Smooth muscle cell (in vitro differentiated cells): ENCODE measurements around the gene SPRED2. TPM values are rescaled to one million over a fixed set of nuclear protein-coding genes. Genes with fewer than 3 reads are reported as not detected.

Experiments
- DNase-seq: peaks from one replicate; lab custom pipeline; 2025; ENCODE audit not compliant: unreplicated experiment; lab: John Stamatoyannopoulos, UW
- H2AFZ ChIP-seq: fragments of 200-600 bp; sonication (generic); 2 replicates; pipeline ENCODE4 v1.6.0; 2016; ENCODE audit warnings: antibody characterized with exemption, low read depth, mild to moderate bottlenecking
- H3F3A ChIP-seq: fragments of 200-600 bp; sonication (generic); 2 replicates; pipeline ENCODE4 v1.6.0; 2017; ENCODE audit warnings: antibody characterized with exemption, low read depth
- H3K27ac ChIP-seq: fragments of 200-600 bp; sonication (generic); 2 replicates; pipeline ENCODE4 v1.5.1; 2016; ENCODE audit warnings: low read depth, mild to moderate bottlenecking
- H3K27me3 ChIP-seq: fragments of 200-600 bp; sonication (generic); 2 replicates; pipeline ENCODE4 v1.6.1; 2016; ENCODE audit warnings: low read depth, mild to moderate bottlenecking
- H3K36me3 ChIP-seq: fragments of 200-600 bp; sonication (generic); 2 replicates; pipeline ENCODE4 v1.5.1; 2016; ENCODE audit warnings: low read depth
- H3K4me1 ChIP-seq: fragments of 200-600 bp; sonication (generic); 2 replicates; pipeline ENCODE4 v1.5.1; 2016; ENCODE audit warnings: low read depth
- H3K4me2 ChIP-seq: fragments of 200-600 bp; sonication (generic); 2 replicates; pipeline ENCODE4 v1.6.0; 2016; ENCODE audit warnings: mild to moderate bottlenecking
- H3K4me3 ChIP-seq: fragments of 200-600 bp; sonication (generic); 2 replicates; pipeline ENCODE4 v1.5.1; 2016; ENCODE audit warnings: mild to moderate bottlenecking
- H3K79me2 ChIP-seq: fragments of 200-600 bp; sonication (generic); 2 replicates; pipeline ENCODE4 v1.6.0; 2016; ENCODE audit warnings: low read depth, mild to moderate bottlenecking
- H3K9ac ChIP-seq: fragments of 200-600 bp; sonication (generic); 2 replicates; pipeline ENCODE4 v1.6.0; 2016; ENCODE audit warnings: low read depth
- H3K9me3 ChIP-seq: fragments of 200-600 bp; sonication (generic); replicated peaks from 2 replicates; pipeline ENCODE4 v1.5.1; 2016; ENCODE audit warnings: low read depth
- H4K20me1 ChIP-seq: fragments of 200-600 bp; sonication (generic); 2 replicates; pipeline ENCODE4 v1.6.0; 2016; ENCODE audit warnings: low read depth
- CTCF ChIP-seq: fragments of 200-600 bp; sonication (generic); IDR thresholded peaks from 2 replicates; pipeline ENCODE4 v1.5.1; 2017; ENCODE audit warnings: borderline replicate concordance, mild to moderate bottlenecking, antibody characterized with exemption; ENCODE audit not compliant: insufficient read depth, poor library complexity, severe bottlenecking
- WGBS: methylation state at CpG from one replicate; pipeline ENCODE4 v1.1.7; 2016; ENCODE audit warnings: low lambda C conversion rate; 5-methylcytosine and 5-hydroxymethylcytosine counted together
- polyA plus RNA-seq: library from polyadenylated mRNA; unstranded; fragments of >200 nt; fragmentation: Nextera tagmentation; extraction: Ambion mirVana; gene quantifications from 2 replicates; pipeline ENCODE4 v1.2.1, GENCODE V29; 2016
- total RNA-seq: library from RNA; depleted of rRNA; stranded (reverse); fragments of >200 nt; gene quantifications from 2 replicates; pipeline ENCODE4 v1.2.3, GENCODE V29; 2014

Gene SPRED2
- total and polyA plus RNA-seq, 2 experiments from 2014 or later = 18.3 to 23.7 TPM

- Histone ChIP-seq H3K4me3 (no peak overlapping the region), H3K27me3 (no peaks in the 10 kb centered on the region), H2AFZ (no peak overlapping the region), H3K27ac (no peak overlapping the region), H3K9me3 (no peaks in the 10 kb centered on the region), H4K20me1 (peaks cover 60% of the 10 kb centered on the region), H3K4me1 (no peaks in the 10 kb centered on the region), H3K79me2 (peaks cover 19% of the 10 kb centered on the region), H3K36me3 (no peaks in the 10 kb centered on the region), H3K9ac (no peak overlapping the region), H3K4me2 (no peak overlapping the region), H3F3A (peaks cover 8% of the 10 kb centered on the region)
- no peak for TF ChIP-seq CTCF
- DNase-seq = no peak
These were observed 166.7 kb downstream of the SPRED2 start for GRCh38 chr2:65265671-65266045.

- Histone ChIP-seq H3K4me1 (no peaks in the 10 kb centered on the region), H2AFZ (no peak overlapping the region), H3K36me3 (no peaks in the 10 kb centered on the region), H3K79me2 (peaks cover 25% of the 10 kb centered on the region), H3K27me3 (no peaks in the 10 kb centered on the region), H3K9ac (no peak overlapping the region), H3K9me3 (no peaks in the 10 kb centered on the region), H3K27ac (no peak overlapping the region), H3K4me3 (no peak overlapping the region), H3K4me2 (no peak overlapping the region), H3F3A (peaks cover 11% of the 10 kb centered on the region), H4K20me1 (peaks cover 66% of the 10 kb centered on the region)
- WGBS = 61% methylated on average over 8 of the region's 8 CpGs
- peak; percentile 76 for TF ChIP-seq CTCF
- DNase-seq = no peak
These were observed 167.4 kb downstream of the SPRED2 start for GRCh38 chr2:65264821-65265670.

GRCh38 chr2:65263986-65264385 lies 168.4 kb downstream of the SPRED2 start:
- no peak for DNase-seq
- Histone ChIP-seq H3K9ac (no peak overlapping the region), H3K36me3 (no peaks in the 10 kb centered on the region), H2AFZ (no peak overlapping the region), H3K4me2 (no peak overlapping the region), H3F3A (peaks cover 11% of the 10 kb centered on the region), H3K4me1 (no peaks in the 10 kb centered on the region), H3K27me3 (no peaks in the 10 kb centered on the region), H3K79me2 (peaks cover 35% of the 10 kb centered on the region), H3K27ac (no peak overlapping the region), H4K20me1 (peaks cover 74% of the 10 kb centered on the region), H3K9me3 (no peaks in the 10 kb centered on the region), H3K4me3 (no peak overlapping the region)
- no peak for TF ChIP-seq CTCF
- 94% methylated on average over 7 of the region's 7 CpGs for WGBS

GRCh38 chr2:65263262-65263661 lies 169.1 kb downstream of the SPRED2 start:
- H3K4me1 ChIP-seq = no peaks in the 10 kb centered on the region
- no peaks in the 10 kb centered on the region for H3K9me3 ChIP-seq
- no peak overlapping the region for H3K4me3 ChIP-seq
- H3K9ac ChIP-seq = no peak overlapping the region
- H4K20me1 ChIP-seq = peaks cover 80% of the 10 kb centered on the region
- peaks cover 11% of the 10 kb centered on the region for H3F3A ChIP-seq
- DNase-seq = no peak
- peak overlapping the region; percentile 2 for H3K27ac ChIP-seq
- H3K79me2 ChIP-seq = peaks cover 40% of the 10 kb centered on the region
- H3K27me3 ChIP-seq = no peaks in the 10 kb centered on the region
- no peak overlapping the region for H2AFZ ChIP-seq
- H3K4me2 ChIP-seq = no peak overlapping the region
- WGBS = 100% methylated on average over 1 of the region's 1 CpG
- H3K36me3 ChIP-seq = no peaks in the 10 kb centered on the region
- no peak for TF ChIP-seq CTCF
